Stimulated activated memory B cell treated with anti-CD40 and anti-IgM and Interleukin-4, amounts not matched to agents 10 μg/mL and 1 μg/mL and 100 μg/mL, for 72 hours (primary cell): ENCODE results near the gene E2F8.
A peak's percentile ranks its signal among the peaks of the same experiment; 100 is the strongest.

Experiments used
- ATAC-seq: fragments of 150-1000 bp; cut with Tn5 transposase; 2 replicates; pipeline ENCODE4 v1.10.0; 2021
- H3K27ac Mint-ChIP-seq: one replicate; pipeline ENCODE4 v1.8.0; 2022; ENCODE audit warnings: mild to moderate bottlenecking, mixed read lengths
- H3K27me3 Mint-ChIP-seq: one replicate; pipeline ENCODE4 v1.8.0; 2022; ENCODE audit warnings: mixed read lengths
- H3K36me3 Mint-ChIP-seq: one replicate; pipeline ENCODE4 v1.8.0; 2022; ENCODE audit warnings: mixed read lengths
- H3K4me1 Mint-ChIP-seq: one replicate; pipeline ENCODE4 v1.8.0; 2022; ENCODE audit warnings: mixed read lengths
- H3K4me3 Mint-ChIP-seq: one replicate; pipeline ENCODE4 v1.8.0; 2022; ENCODE audit warnings: mild to moderate bottlenecking, moderate library complexity, mixed read lengths
- H3K9me3 Mint-ChIP-seq: one replicate; pipeline ENCODE4 v1.8.0; 2022; ENCODE audit warnings: mixed read lengths

Gene E2F8

GRCh38 chr11:19187833-19188258, 52.9 kb downstream of the E2F8 start:
- Mint-ChIP-seq H3K27ac (no peak overlapping the region), H3K4me1 (no peaks in the 10 kb centered on the region), H3K4me3 (no peak overlapping the region), H3K9me3 (no peaks in the 10 kb centered on the region), H3K27me3 (no peaks in the 10 kb centered on the region), H3K36me3 (peaks cover 20% of the 10 kb centered on the region)
- no peak for ATAC-seq

GRCh38 chr11:19187114-19187832, 53.5 kb downstream of the E2F8 start:
- Mint-ChIP-seq H3K4me1 (no peaks in the 10 kb centered on the region), H3K4me3 (no peak overlapping the region), H3K9me3 (no peaks in the 10 kb centered on the region), H3K36me3 (peaks cover 20% of the 10 kb centered on the region), H3K27ac (no peak overlapping the region), H3K27me3 (no peaks in the 10 kb centered on the region)
- no peak for ATAC-seq

GRCh38 chr11:19185516-19186052, 55.2 kb downstream of the E2F8 start:
- H3K36me3 Mint-ChIP-seq, result peaks cover 20% of the 10 kb centered on the region
- H3K4me3 Mint-ChIP-seq, result no peak overlapping the region

GRCh38 chr11:19185036-19185435, 55.7 kb downstream of the E2F8 start:
- Mint-ChIP-seq H3K27ac (no peak overlapping the region), H3K4me1 (no peaks in the 10 kb centered on the region), H3K36me3 (peaks cover 20% of the 10 kb centered on the region), H3K9me3 (no peaks in the 10 kb centered on the region), H3K4me3 (no peak overlapping the region), H3K27me3 (no peaks in the 10 kb centered on the region)
- no peak for ATAC-seq

More at GRCh38 chr11:19185516-19186052, 55.2 kb downstream of the E2F8 start:
- H3K27ac Mint-ChIP-seq, result no peak overlapping the region
- no peak for ATAC-seq
- H3K27me3 Mint-ChIP-seq, result no peaks in the 10 kb centered on the region
- H3K9me3 Mint-ChIP-seq, result no peaks in the 10 kb centered on the region
- no peaks in the 10 kb centered on the region for H3K4me1 Mint-ChIP-seq

- H3K27ac Mint-ChIP-seq, result no peak overlapping the region
- no peak for ATAC-seq
Observed at GRCh38 chr11:19183646-19184045, 57.1 kb downstream of the E2F8 start.

GRCh38 chr11:19181531-19182261, 59.0 kb downstream of the E2F8 start:
- no peak overlapping the region for H3K4me3 Mint-ChIP-seq
- peaks cover 3% of the 10 kb centered on the region for H3K9me3 Mint-ChIP-seq
- H3K27me3 Mint-ChIP-seq, result no peaks in the 10 kb centered on the region
- H3K4me1 Mint-ChIP-seq, result peaks cover 2% of the 10 kb centered on the region
- H3K36me3 Mint-ChIP-seq, result peaks cover 35% of the 10 kb centered on the region
- H3K27ac Mint-ChIP-seq, result no peak overlapping the region
- ATAC-seq, result no peak

More at GRCh38 chr11:19183646-19184045, 57.1 kb downstream of the E2F8 start:
- H3K4me3 Mint-ChIP-seq, result no peak overlapping the region
- H3K27me3 Mint-ChIP-seq, result no peaks in the 10 kb centered on the region
- peaks cover 22% of the 10 kb centered on the region for H3K36me3 Mint-ChIP-seq
- peaks cover under 1% of the 10 kb centered on the region for H3K9me3 Mint-ChIP-seq
- no peaks in the 10 kb centered on the region for H3K4me1 Mint-ChIP-seq

DNA sequence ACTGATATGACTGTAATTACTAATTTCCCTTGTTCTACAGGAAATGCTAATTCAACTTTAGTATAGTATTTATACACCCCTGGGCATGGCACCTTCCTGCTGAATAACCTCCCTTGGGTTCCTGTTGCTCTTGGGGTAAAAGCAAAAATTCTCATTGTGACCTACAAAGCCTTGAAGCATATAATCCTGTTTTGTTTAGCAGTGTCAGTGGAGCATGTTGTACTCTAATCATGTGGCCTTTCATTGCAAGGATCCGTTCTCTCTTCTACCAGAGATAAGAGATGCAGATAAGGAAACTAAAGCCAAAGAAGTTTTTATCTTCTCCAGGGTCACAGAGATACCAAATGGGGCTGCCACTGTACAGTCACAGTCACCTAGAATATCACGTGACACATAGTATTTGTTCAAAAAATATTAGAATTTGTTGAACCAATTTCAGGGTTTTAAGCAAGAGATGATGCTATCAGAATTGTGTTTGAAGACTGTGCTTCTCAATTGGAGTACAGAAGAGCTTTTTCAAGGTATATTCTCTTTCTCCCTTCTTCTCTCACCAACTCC, 64.0 kb downstream of the E2F8 start:
- Mint-ChIP-seq H3K9me3 (peaks cover 5% of the 10 kb centered on the region), H3K4me3 (no peak overlapping the region), H3K27ac (peak overlapping the region; percentile 25), H3K27me3 (no peaks in the 10 kb centered on the region), H3K4me1 (peaks cover 28% of the 10 kb centered on the region), H3K36me3 (peaks cover 50% of the 10 kb centered on the region)
- ATAC-seq, result no peak
